ENCODE measurements around the gene BRMS1L.
A peak's percentile ranks its signal among the peaks of the same experiment; 100 is the strongest.

Gene BRMS1L

GRCh38 chr14:35879151-35879648 is 53.1 kb downstream of the BRMS1L start:
- H3K4me2 ChIP-seq (ENCODE audit: low read length): no peak overlapping the region
- H3K9me3 ChIP-seq (ENCODE audit: low read length): no peaks in the 10 kb centered on the region
- no peaks in the 10 kb centered on the region for H3K4me1 ChIP-seq (ENCODE audit: insufficient read depth, low read length, severe bottlenecking)

GRCh38 chr14:35879654-35880249 is 53.6 kb downstream of the BRMS1L start:
- Histone ChIP-seq H4K20me1 (ENCODE audit: insufficient read depth, low read length) (no peaks in the 10 kb centered on the region), H3K79me2 (ENCODE audit: insufficient read depth, low read length) (no peaks in the 10 kb centered on the region), H3K4me2 (ENCODE audit: low read length) (no peak overlapping the region), H3F3A (ENCODE audit: insufficient read depth, low read length) (no peaks in the 10 kb centered on the region), H3K9ac (ENCODE audit: low read length) (no peak overlapping the region), H3K9me3 (ENCODE audit: low read length) (no peaks in the 10 kb centered on the region), H3K4me1 (ENCODE audit: insufficient read depth, low read length, severe bottlenecking) (no peaks in the 10 kb centered on the region), H3K27ac (ENCODE audit: low read depth, low read length, poor library complexity, severe bottlenecking) (no peak overlapping the region), H3K9me2 (ENCODE audit: low read depth, low read length) (no peaks in the 10 kb centered on the region), H3K4me3 (ENCODE audit: low read depth, low read length, poor library complexity, severe bottlenecking) (no peak overlapping the region), H3K27me3 (ENCODE audit: insufficient read depth, low read length) (no peaks in the 10 kb centered on the region), H2AFZ (ENCODE audit: low read length) (no peak overlapping the region), H3K36me3 (ENCODE audit: insufficient read depth, low read length) (no peaks in the 10 kb centered on the region)
- TF ChIP-seq EZH2 (IDR thresholded peaks at IDR 0.05; ENCODE audit: borderline replicate concordance, low read length) (no peak), CTCF (IDR thresholded peaks at IDR 0.05; ENCODE audit: low read length) (peak; percentile 62)

More at GRCh38 chr14:35879151-35879648, 53.1 kb downstream of the BRMS1L start:
- Histone ChIP-seq H4K20me1 (ENCODE audit: insufficient read depth, low read length) (no peaks in the 10 kb centered on the region), H3K4me3 (ENCODE audit: low read depth, low read length, poor library complexity, severe bottlenecking) (no peak overlapping the region), H3K27me3 (ENCODE audit: insufficient read depth, low read length) (no peaks in the 10 kb centered on the region), H3K79me2 (ENCODE audit: insufficient read depth, low read length) (no peaks in the 10 kb centered on the region), H3K9me2 (ENCODE audit: low read depth, low read length) (no peaks in the 10 kb centered on the region), H3K36me3 (ENCODE audit: insufficient read depth, low read length) (no peaks in the 10 kb centered on the region), H3F3A (ENCODE audit: insufficient read depth, low read length) (no peaks in the 10 kb centered on the region), H2AFZ (ENCODE audit: low read length) (no peak overlapping the region), H3K9ac (ENCODE audit: low read length) (no peak overlapping the region), H3K27ac (ENCODE audit: low read depth, low read length, poor library complexity, severe bottlenecking) (no peak overlapping the region)
- TF ChIP-seq EZH2 (IDR thresholded peaks at IDR 0.05; ENCODE audit: borderline replicate concordance, low read length) (no peak), CTCF (IDR thresholded peaks at IDR 0.05; ENCODE audit: low read length) (no peak)

- H4K20me1 ChIP-seq (ENCODE audit: insufficient read depth, low read length): no peaks in the 10 kb centered on the region
- no peak overlapping the region for H2AFZ ChIP-seq (ENCODE audit: low read length)
- no peaks in the 10 kb centered on the region for H3K4me1 ChIP-seq (ENCODE audit: insufficient read depth, low read length, severe bottlenecking)
- no peaks in the 10 kb centered on the region for H3K27me3 ChIP-seq (ENCODE audit: insufficient read depth, low read length)
- H3K9ac ChIP-seq (ENCODE audit: low read length): no peak overlapping the region
- H3K9me3 ChIP-seq (ENCODE audit: low read length): no peaks in the 10 kb centered on the region
- no peaks in the 10 kb centered on the region for H3F3A ChIP-seq (ENCODE audit: insufficient read depth, low read length)
- no peaks in the 10 kb centered on the region for H3K9me2 ChIP-seq (ENCODE audit: low read depth, low read length)
- H3K79me2 ChIP-seq (ENCODE audit: insufficient read depth, low read length): no peaks in the 10 kb centered on the region
- H3K27ac ChIP-seq (ENCODE audit: low read depth, low read length, poor library complexity, severe bottlenecking): no peak overlapping the region
- H3K4me3 ChIP-seq (ENCODE audit: low read depth, low read length, poor library complexity, severe bottlenecking): no peak overlapping the region
- TF ChIP-seq CTCF (IDR thresholded peaks at IDR 0.05; ENCODE audit: low read length): no peak
- TF ChIP-seq EZH2 (IDR thresholded peaks at IDR 0.05; ENCODE audit: borderline replicate concordance, low read length): no peak
- H3K36me3 ChIP-seq (ENCODE audit: insufficient read depth, low read length): no peaks in the 10 kb centered on the region
- H3K4me2 ChIP-seq (ENCODE audit: low read length): no peak overlapping the region
These were observed 55.1 kb downstream of the BRMS1L start for GRCh38 chr14:35881280-35881679.
